Peyer's patch (tissue), 4 donors: ENCODE results near the gene RERE.

Experiments
- CTCF ChIP-seq, 6 experiments: fragments of 450-650 bp in 4 of 6; fragments of 200-600 bp in 2 of 6; sonication (generic) in 1 of 6; IDR thresholded peaks; one replicate each; pipeline ENCODE4 v1.5.1; 2017 to 2019; ENCODE audit warnings: antibody characterized with exemption in 6 of 6, mild to moderate bottlenecking in 3 of 6, moderate library complexity in 1 of 6
- POLR2A ChIP-seq, 2 donors: fragments of 450-650 bp; IDR thresholded peaks; one replicate each; pipeline ENCODE4 v1.5.1; 2017; ENCODE audit warnings: antibody characterized with exemption in 2 of 2, mild to moderate bottlenecking in 2 of 2, moderate library complexity in 2 of 2

- no peak for TF ChIP-seq CTCF (IDR thresholded peaks at IDR 0.05)
- TF ChIP-seq POLR2A (IDR thresholded peaks at IDR 0.05) = no peak
These were observed 273.5 kb downstream of the RERE start for GRCh38 chr1:8543965-8544364.
